ENCODE measurements around the gene PTPMT1.
"Not testable (repeated sequence)": the region's sequence is repeated elsewhere in the genome, so short reads cannot be mapped to it uniquely, and the experiment has no call there.

PTPMT1 gene

DNA sequence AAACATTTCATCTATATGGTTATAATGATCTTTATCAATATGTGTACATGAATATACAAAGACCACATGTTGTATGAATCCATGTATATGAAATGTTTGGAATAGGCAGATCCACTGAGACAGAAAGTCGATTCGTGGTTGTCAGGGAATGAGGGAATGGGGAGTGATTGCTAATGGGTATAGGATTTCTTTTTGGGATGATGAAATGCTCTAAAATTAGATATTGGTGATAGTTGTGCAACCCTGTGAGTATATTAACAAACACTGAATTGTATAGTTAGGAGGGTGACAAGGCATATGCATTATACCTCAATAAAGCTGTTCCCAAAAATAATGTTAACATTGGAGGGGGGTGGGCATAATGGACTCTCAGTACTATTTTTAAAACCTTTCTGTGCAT lies 5.0 kb upstream of the PTPMT1 start:
- TF ChIP-seq ZNF274 (IDR thresholded peaks at IDR 0.05; ENCODE audit: low read depth, low read length) = no peak

DNA sequence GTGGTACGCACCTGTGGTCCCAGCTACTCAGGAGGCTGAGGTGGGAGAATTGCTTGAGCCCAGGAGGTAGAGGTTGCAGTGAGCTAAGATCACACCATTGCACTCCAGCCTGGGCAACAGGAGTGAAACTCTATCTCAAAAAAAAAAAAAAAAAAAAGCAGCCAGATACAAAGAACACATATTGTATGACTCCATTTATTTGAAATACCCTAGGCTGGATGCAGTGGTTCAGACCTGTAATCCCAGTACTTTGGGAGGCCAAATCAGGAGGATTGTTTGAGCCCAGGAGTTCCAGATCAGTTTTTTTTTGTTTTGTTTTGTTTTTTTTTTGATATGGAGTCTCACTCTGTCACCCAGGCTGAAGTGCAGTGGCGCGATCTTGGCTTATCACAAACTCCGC lies 3.0 kb upstream of the PTPMT1 start:
- not testable (repeated sequence) for H3K4me3 ChIP-seq (ENCODE audit: low read length)

More for the DNA sequence above, 5.0 kb upstream of the PTPMT1 start:
- no peak overlapping the region for H3K4me3 ChIP-seq (ENCODE audit: low read length)

DNA sequence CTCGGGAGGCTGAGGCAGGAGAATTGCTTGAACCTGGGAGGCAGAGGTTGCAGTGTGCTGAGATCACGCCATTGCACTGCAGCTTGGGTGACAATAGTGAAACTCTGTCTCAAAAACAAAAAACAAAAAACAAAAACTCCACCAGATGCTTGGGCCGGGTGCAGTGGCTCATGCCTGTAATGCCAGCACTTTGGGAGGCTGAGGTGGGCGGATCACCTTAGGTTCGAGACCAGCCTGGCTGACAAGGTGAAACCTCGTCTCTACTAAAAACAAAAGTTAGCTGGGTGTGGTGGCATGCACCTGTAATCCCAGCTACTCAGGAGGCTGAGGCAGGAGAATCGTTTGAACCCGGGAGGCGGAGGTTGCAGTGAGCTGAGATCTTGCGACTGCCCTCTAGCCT lies 1.0 kb upstream of the PTPMT1 start:
- H3K4me3 ChIP-seq (ENCODE audit: low read length) = not testable (repeated sequence)

DNA sequence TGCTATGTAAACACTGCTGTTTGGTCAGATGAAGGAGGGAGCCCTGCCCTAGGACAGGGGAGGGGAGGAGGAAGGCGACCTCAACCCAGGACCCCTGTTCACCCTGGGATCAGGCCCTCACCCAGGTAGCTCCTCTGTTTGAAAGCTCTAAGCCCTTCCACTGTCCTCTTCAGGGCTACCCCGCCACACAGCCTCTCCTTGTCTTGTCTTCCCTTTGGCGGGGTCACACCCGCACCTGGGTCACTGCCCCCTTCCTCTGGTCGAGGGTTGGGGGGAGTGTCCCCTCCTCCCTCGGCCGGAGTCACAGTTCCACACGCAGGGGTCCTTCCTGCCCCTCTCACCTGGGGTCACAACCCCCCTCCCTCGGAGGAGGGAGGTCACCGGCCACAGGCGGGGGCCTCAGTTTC lies 463 bp upstream of the PTPMT1 start:
- TF ChIP-seq ZNF274 (IDR thresholded peaks at IDR 0.05; ENCODE audit: low read depth, low read length) = no peak
- H3K4me3 ChIP-seq (ENCODE audit: low read length) = peak overlapping the region; percentile 86; the same call in 1 of the 2 replicates

DNA sequence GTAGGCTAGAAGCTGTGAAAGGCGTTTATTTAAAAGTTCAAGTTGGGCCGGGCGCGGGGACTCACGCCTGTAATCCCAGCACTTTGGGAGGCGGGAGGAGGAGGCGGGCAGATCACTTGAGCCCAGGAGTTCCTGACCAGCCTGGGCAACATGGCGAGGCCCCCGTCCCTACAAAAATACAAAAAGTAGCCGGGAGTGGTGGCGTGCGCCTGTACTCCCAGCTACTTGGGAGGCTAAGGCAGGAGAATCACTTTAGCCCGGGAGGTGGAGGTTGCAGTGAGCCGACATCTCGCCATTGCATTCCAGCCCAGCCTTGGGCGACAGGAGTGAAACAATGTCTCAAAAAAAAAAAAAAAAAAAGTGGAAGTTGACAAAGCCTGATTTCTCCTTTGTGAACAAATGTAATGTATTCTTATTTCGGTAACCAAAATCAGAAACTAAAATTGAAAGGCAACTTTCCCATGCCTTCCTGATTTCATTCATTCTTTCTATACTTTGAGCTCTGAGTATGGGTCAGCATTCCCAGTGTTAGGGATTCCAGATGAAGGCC lies 825 bp downstream of the PTPMT1 start:
- no peak for TF ChIP-seq ZNF274 (IDR thresholded peaks at IDR 0.05; ENCODE audit: low read depth, low read length)
- H3K4me3 ChIP-seq (ENCODE audit: low read length) = peak overlapping the region; percentile 86

DNA sequence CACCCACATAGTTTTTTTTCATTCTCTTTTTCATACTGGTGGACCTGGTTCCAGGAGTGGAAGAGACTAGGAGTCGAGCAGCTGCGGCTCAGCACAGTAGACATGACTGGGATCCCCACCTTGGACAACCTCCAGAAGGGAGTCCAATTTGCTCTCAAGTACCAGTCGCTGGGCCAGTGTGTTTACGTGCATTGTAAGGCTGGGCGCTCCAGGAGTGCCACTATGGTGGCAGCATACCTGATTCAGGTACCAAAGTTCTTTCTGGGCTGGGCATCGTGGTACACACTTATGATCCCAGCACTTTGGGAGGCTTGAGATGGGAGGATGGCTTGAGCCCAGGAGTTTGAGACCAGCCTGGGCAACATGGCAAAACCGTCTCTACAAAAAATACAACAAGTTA lies 4.2 kb downstream of the PTPMT1 start:
- H3K4me3 ChIP-seq (ENCODE audit: low read length) = no peak overlapping the region
- no peak for TF ChIP-seq ZNF274 (IDR thresholded peaks at IDR 0.05; ENCODE audit: low read depth, low read length)

DNA sequence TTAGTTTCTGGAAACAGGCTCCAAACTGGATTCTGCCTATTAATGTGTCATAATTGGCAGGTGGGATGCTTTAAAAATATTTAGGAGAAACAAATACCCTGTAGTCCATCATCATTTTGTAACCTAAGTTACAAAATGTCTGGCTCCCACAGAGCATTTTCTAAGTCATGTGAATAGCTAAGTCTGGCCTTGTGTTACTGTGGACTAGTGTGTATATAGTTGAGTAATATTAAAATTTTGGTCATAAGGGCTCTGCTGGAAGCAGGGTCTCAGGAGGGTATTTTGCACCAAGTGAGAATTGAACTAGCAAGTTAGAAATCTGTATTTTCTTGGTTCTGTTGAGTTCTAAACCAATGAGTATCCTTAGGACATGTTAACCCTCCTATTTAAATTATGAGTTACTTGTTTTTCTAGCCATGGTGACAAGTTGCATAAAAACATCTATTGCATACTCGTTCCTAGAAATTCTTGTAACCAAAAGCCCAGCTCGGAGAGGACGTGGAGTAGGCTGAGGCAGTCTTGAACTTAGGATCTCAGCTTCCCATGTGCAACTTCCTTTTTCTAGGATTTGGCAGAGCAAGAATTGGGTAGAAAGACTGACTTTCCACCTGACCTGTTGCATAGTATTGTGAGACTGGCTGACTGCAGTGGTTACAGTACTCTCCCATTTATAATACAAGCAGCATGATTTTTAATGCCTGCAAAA lies 5.4 kb downstream of the PTPMT1 start:
- TF ChIP-seq ZNF274 (IDR thresholded peaks at IDR 0.05; ENCODE audit: low read depth, low read length) = no peak
- no peak overlapping the region for H3K4me3 ChIP-seq (ENCODE audit: low read length)

DNA sequence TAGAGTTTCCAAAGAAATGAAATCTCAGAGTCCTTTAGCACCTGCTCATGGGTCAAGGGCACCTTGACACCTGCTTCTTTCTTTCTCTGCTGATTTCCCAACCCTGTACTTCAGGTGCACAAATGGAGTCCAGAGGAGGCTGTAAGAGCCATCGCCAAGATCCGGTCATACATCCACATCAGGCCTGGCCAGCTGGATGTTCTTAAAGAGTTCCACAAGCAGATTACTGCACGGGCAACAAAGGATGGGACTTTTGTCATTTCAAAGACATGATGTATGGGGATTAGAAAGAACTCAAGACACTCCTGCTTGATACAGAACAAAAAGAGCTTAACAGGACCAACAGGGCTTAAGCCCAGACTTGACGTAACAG lies 5.9 kb downstream of the PTPMT1 start:
- TF ChIP-seq ZNF274 (IDR thresholded peaks at IDR 0.05; ENCODE audit: low read depth, low read length) = no peak
- H3K4me3 ChIP-seq (ENCODE audit: low read length) = no peak overlapping the region

DNA sequence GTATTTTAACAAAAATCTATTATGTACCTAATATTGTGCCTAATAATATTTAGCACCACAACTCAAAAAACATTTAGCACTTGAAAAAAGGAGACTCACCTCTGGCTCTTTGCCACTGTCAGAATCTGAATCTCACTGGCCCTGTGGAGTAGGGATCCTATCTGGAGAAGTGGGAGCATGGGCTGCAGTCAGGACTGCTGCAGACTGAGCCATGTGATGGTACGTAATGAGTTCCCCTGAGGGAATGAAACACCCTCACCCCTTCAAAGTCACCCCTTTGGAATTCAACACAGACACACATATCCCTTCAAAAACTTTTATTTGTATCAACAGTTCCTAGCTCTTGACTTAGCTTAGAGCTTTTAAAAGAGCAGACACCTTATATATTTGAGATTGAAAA lies 6.5 kb downstream of the PTPMT1 start:
- TF ChIP-seq ZNF274 (IDR thresholded peaks at IDR 0.05; ENCODE audit: low read depth, low read length) = no peak
- no peak overlapping the region for H3K4me3 ChIP-seq (ENCODE audit: low read length)

DNA sequence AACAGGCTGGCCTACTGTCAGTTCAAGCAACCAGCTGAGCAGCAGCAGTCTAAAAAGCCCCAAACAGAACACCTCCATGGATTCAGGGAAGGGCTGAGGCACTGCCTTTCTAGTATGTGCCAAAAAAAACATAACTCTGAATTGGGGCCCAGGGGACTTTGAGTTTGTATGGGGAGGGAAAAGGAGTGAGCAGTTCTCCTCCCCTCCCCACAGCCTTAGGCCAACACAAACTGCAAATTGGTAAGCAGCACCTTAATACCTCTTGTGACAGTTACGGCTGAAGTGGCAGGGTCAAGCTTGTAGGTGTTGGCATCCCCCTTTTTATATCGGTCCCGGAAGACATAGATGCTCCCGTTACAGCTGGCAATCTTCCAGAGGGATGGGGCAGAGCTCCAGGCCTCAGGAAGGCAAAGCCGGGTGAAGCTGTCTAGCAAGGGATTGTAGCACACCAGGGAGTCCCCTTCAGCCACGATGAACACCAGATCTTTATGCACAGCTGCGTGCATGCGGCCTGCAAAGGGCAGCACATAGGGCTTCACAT lies 7.4 kb downstream of the PTPMT1 start:
- H3K4me3 ChIP-seq (ENCODE audit: low read length) = no peak overlapping the region
- no peak for TF ChIP-seq ZNF274 (IDR thresholded peaks at IDR 0.05; ENCODE audit: low read depth, low read length)

DNA sequence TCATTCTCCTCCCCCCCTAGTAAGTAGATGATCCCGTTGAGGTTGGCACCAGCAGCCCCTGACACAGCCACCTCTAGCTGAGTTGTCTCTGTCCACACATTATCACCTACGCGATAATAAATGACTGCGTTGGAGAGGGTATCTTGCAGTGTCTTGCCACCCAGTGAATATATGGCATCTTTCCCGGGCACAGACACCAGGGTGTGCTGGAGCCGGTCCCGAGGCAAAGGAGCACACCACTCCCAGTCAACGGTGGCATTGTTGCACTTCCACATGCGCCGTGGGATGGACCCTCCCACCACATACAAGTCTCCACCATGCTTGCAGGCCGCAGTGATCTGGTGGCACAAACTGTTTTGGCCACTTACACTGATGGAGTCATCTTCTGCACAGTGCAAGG lies 7.9 kb downstream of the PTPMT1 start:
- no peak overlapping the region for H3K4me3 ChIP-seq (ENCODE audit: low read length)
- TF ChIP-seq ZNF274 (IDR thresholded peaks at IDR 0.05; ENCODE audit: low read depth, low read length) = no peak

DNA sequence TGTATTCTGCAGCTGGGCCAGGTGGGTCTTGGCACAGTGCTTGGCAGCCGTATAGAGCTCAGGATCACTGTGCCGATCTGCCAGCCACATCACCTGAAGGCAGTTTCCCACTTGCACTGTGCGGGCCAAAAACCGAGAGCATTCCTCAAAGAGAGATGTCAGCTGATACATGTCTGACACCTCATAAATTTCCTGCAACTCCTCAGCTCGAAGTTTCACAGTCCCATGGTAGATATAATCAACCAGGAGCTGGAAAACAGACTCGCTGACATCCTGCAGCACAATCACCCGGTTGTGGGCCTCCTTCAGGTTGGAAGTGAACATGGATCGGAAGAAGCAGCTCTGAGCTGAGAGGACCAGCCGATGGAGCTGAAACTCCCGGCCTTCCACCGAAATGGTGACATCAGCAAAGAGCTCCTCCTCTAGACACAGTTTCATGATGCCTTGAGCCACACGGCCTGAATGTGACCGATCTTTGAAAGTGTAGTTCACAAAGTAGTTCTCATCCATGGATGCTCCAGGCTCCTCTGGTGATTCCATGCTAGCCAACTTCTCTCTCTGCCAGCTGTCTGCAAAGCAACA lies 12.2 kb downstream of the PTPMT1 start:
- no peak for TF ChIP-seq ZNF274 (IDR thresholded peaks at IDR 0.05; ENCODE audit: low read depth, low read length)
- peak overlapping the region; percentile 98; the same call in 1 of the 2 replicates for H3K4me3 ChIP-seq (ENCODE audit: low read length)

DNA sequence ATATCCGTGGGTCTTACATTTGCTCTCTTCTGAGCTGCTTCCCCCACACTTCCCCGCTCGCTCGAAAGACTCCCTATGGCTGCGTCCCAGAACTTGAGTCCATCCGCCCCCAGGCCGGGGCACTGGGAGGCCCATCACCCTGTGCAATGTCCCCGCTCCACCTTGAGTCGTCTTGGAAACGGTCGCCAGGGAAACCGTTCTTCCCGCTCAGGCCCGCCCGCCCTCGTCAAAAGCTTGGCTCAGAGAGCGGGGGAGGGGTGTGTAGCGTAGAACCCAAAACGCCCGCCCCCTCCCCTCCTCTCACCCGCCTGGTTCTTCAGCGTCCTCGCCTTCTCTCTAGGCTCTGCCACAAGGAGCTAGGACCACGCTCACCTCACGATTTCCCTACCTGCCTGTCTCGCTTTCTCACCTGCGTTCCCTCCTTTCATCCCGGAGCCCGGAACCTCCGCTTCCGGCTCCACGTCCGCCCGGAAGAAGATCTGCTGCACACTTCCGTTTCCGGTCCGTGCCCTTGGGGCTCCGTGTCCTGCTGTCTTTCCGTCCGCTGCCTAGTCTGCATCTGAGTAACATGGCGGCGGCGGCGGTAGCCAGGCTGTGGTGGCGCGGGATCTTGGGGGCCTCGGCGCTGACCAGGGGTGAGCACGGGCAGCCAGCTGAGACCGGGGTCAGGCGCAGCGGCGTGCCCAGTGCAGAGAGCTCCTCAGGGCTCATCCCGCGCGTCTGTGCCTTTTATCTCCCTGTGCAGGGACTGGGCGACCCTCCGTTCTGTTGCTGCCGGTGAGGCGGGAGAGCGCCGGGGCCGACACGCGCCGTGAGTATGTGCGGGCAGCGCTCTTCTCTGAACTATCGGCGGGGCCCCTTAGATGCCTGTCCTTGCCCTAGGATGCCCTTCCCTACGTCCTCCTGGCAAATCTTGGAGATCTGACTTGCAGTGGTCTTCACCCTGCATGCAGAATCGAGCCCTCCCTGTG lies 13.4 kb downstream of the PTPMT1 start, which contains the start of the genes KBTBD4 and NDUFS3:
TSS of gene KBTBD4 (minus strand) at position 447 of the 971 bp plus-strand sequence. CDS start at position 428, 19 bp downstream.
TSS of gene NDUFS3 (plus strand) at position 551 of the 971 bp plus-strand sequence. CDS start at position 569, 18 bp downstream.
- TF ChIP-seq ZNF274 (IDR thresholded peaks at IDR 0.05; ENCODE audit: low read depth, low read length) = no peak
- H3K4me3 ChIP-seq (ENCODE audit: low read length) = peak within 1 kb of the TSS; percentile 98

DNA sequence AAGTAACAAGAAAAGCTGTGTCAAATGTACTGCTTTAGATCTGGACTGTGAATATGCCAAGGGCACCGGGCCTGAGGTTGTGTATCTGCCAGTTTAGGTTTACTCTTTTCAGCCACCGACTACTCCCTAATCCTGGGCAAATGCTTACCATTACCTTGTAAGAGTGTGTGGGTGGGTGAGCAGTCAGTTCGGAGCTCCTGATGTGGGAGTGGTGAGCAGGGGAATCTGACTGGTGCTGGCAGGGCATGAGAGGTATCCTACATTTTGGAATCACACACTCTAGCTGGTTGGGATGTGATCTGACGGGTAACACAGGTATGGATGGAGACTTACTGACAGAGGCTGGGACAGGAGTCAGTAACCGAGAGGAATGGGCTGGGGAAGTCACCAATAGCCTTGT lies 18.4 kb downstream of the PTPMT1 start:
- no peak for TF ChIP-seq ZNF274 (IDR thresholded peaks at IDR 0.05; ENCODE audit: low read depth, low read length)

More for the DNA sequence above, 18.4 kb downstream of the PTPMT1 start:
- H3K4me3 ChIP-seq (ENCODE audit: low read length) = no peak overlapping the region
